Memory B cell (primary cell): ENCODE data around the gene GDNF.

Source experiments
- ATAC-seq: fragments of 150-1000 bp; cut with Tn5 transposase; 2 replicates; pipeline ENCODE4 v1.10.0; 2021; ENCODE audit warnings: low read depth, mild to moderate bottlenecking, moderate library complexity
- DNase-seq, 2 donors: peaks; one replicate each; pipeline ENCODE4 v3.0.0; 2022; ENCODE audit warnings: low spot score in 2 of 2
- H3K27ac Mint-ChIP-seq: one replicate; pipeline ENCODE4 v1.8.0; 2022; ENCODE audit warnings: mild to moderate bottlenecking, moderate library complexity, mixed read lengths
- H3K27me3 Mint-ChIP-seq: one replicate; pipeline ENCODE4 v1.8.0; 2022; ENCODE audit warnings: mixed read lengths
- H3K36me3 Mint-ChIP-seq: one replicate; pipeline ENCODE4 v1.8.0; 2022; ENCODE audit warnings: mild to moderate bottlenecking, mixed read lengths
- H3K4me1 Mint-ChIP-seq: one replicate; pipeline ENCODE4 v1.8.0; 2022; ENCODE audit warnings: mixed read lengths
- H3K4me3 Mint-ChIP-seq: one replicate; pipeline ENCODE4 v1.8.0; 2022; ENCODE audit warnings: mild to moderate bottlenecking, moderate library complexity, mixed read lengths
- H3K9me3 Mint-ChIP-seq: one replicate; pipeline ENCODE4 v1.8.0; 2022; ENCODE audit warnings: mixed read lengths

The GDNF gene

DNA sequence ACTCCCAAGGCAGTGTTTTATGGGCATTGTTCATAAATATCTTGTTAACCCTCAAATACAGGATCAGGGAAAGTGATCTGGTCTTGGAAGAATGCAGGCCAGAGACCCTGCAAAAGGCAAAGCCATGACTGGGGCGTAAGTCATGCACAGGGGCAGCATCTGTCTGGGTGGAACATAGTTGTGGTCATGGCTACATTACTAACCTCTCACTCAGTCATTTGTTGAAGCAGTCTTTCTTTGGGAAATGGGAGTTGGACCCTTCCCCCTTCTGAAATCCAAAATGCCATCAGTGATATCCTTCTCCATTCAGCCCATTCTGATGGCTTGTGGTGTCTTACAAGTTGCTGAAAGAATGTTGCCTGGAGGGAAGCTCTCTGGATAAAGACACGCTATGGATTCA is 68.1 kb downstream of the GDNF start:
- Mint-ChIP-seq H3K36me3 (no peaks in the 10 kb centered on the region), H3K27ac (no peak overlapping the region), H3K4me3 (no peak overlapping the region), H3K4me1 (no peaks in the 10 kb centered on the region), H3K9me3 (peaks cover 5% of the 10 kb centered on the region), H3K27me3 (peaks cover 5% of the 10 kb centered on the region)
- DNase-seq (no peak), ATAC-seq (no peak)

DNA sequence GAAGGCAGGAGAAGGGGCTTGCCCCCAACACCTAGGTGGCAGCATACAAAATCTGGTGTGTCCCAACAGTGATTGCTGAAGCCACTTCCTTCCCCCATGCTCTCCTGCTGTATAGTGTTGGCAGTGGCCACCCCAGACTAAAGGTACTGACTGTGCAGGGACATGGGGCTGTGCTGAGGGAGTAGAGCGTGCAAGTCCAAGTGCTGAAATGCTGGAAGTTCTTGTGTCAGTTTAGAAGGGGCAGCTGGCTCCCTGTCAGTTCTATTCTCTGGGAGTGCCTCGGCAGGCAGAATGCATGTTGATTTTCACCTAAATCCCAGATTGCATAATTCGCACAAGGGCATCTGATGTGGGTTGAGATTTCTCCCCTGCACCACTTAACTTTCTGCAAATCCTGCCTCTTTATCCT is 68.6 kb downstream of the GDNF start:
- ATAC-seq (no peak), DNase-seq (no peak)
- Mint-ChIP-seq H3K36me3 (no peaks in the 10 kb centered on the region), H3K4me1 (no peaks in the 10 kb centered on the region), H3K27me3 (peaks cover 5% of the 10 kb centered on the region), H3K4me3 (no peak overlapping the region), H3K27ac (no peak overlapping the region), H3K9me3 (peaks cover 5% of the 10 kb centered on the region)

DNA sequence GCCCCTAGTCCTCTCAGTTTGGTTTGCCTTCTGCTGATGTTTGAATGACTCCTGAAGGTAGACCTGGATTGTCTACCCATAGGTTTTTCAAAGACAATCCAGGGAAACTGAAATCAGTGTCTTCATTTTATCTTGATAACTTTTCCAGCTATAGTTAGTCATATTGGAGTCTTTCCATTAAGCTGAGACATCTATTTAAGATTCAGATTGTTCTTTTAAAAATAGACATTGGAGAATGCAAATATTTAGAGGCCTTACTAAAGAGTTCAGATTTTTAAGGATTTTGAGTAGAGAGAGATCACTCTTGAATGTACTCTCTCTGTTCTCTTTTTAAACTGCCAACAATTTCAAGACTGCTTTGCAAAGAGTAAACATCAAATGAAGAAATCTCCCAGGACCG is 69.1 kb downstream of the GDNF start:
- H3K4me1 Mint-ChIP-seq = no peaks in the 10 kb centered on the region
- H3K36me3 Mint-ChIP-seq = no peaks in the 10 kb centered on the region
- H3K4me3 Mint-ChIP-seq = no peak overlapping the region
- H3K27me3 Mint-ChIP-seq = peaks cover 5% of the 10 kb centered on the region
- no peak overlapping the region for H3K27ac Mint-ChIP-seq
- no peak for DNase-seq
- peaks cover 5% of the 10 kb centered on the region for H3K9me3 Mint-ChIP-seq
- no peak for ATAC-seq

DNA sequence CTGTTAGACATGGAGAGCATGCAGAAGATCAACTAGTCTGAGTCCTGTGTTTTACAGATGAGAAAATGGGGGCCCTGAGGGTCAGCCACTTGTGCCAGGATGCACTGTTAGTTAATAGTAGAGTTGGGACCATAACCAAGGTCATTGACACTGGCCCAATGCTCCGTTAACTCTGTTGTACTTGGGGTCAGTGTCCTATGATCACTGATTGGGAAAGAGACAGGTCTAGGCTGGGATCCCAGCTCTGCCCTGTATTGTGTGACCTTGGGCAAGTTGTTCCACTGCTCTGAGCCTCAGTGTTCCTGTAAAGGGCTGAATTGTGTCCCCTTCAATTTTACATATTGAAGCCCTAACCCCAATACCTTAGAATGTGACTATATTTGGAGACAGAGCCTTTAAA is 70.0 kb downstream of the GDNF start:
- peaks cover 5% of the 10 kb centered on the region for H3K27me3 Mint-ChIP-seq
- H3K4me1 Mint-ChIP-seq = no peaks in the 10 kb centered on the region
- no peak overlapping the region for H3K27ac Mint-ChIP-seq
- peaks cover 2% of the 10 kb centered on the region for H3K9me3 Mint-ChIP-seq
- ATAC-seq (no peak), DNase-seq (no peak)
- H3K4me3 Mint-ChIP-seq = no peak overlapping the region
- H3K36me3 Mint-ChIP-seq = no peaks in the 10 kb centered on the region

DNA sequence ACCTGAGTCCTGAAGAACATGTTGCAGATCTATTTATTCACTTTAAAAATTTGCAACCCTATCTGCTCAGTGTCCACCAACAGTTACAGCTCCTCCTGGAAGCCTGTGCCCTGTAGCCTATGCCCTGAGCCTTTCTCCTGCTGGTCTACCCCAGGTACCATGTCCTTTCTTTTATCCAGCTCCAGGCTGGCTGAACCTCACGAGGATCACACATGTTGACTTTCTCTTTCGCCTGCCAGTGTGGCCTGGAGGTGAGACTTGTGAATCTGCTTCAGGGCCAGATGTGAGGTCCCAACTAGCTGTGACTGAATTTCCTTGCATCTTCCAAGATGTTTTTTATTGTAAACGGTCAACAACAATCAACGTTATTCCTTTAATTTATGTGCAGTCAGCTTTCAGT is 70.7 kb downstream of the GDNF start:
- Mint-ChIP-seq H3K4me1 (no peaks in the 10 kb centered on the region), H3K9me3 (peaks cover 2% of the 10 kb centered on the region), H3K4me3 (no peak overlapping the region), H3K27ac (no peak overlapping the region), H3K27me3 (peaks cover 5% of the 10 kb centered on the region), H3K36me3 (no peaks in the 10 kb centered on the region)
- DNase-seq = no peak
- no peak for ATAC-seq

DNA sequence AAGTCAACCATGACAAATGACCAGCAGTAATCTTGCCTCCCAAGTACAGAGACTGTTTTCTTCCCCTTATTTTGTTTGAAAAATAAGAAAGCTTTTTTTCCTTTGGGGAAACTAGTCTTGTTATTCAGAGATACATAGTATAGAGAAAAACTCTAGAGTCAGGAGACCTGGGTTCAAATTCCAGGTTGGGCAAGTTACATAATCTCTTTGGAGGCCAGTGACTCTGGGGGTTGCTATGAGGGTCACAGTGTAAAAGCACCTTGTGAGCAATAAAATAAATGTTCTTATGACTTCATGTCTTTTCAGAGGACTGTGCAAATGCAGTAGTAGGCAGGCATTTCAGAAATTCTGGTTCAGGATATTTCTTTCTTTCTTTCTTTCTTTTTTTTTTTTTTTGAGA is 71.5 kb downstream of the GDNF start:
- Mint-ChIP-seq H3K36me3 (no peaks in the 10 kb centered on the region), H3K27ac (no peak overlapping the region), H3K27me3 (peaks cover 5% of the 10 kb centered on the region), H3K4me1 (no peaks in the 10 kb centered on the region), H3K4me3 (no peak overlapping the region), H3K9me3 (peaks cover 2% of the 10 kb centered on the region)
- ATAC-seq = no peak
- no peak for DNase-seq

DNA sequence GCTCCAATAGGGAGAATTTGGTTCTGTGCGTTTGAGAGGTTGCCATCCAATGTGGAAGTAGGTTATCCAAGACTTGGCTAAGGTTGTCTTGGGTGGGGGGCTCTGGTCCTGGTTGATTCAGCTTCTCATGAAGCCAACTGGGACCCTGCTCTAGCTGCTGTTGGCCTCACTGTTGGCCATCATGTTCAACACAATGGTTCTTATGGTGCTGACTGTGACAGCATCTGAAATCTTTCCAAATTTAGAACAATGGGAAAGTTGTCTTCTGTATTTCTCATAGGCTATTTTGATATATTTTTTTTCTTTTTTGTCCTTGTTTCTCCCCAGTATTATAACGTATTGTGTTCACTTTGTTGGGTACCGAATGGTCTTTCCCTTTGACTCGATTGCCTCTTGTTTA is 71.9 kb downstream of the GDNF start:
- no peaks in the 10 kb centered on the region for H3K36me3 Mint-ChIP-seq
- H3K9me3 Mint-ChIP-seq = peaks cover 2% of the 10 kb centered on the region
- DNase-seq = no peak
- no peak overlapping the region for H3K27ac Mint-ChIP-seq
- no peaks in the 10 kb centered on the region for H3K4me1 Mint-ChIP-seq
- H3K4me3 Mint-ChIP-seq = no peak overlapping the region
- ATAC-seq = no peak
- H3K27me3 Mint-ChIP-seq = peaks cover 5% of the 10 kb centered on the region

DNA sequence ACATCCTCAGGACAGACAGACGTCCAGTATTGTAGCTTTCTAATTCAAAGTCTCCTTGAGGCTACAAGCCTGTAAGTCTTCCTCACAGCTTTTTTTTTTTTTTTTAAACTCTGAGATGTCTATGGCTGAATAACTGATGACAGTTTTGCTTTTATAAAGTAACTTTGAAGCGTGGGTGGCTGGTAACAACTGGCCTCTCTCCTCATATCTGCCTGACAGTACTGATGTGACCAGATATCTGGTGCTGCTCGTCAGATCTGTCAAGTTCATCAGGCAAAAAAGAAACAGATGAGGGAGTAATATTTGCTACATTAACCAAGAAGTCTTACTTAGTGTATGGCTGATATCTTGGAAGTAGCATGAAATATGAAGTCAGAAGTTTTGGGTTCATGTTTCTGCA is 72.6 kb downstream of the GDNF start:
- Mint-ChIP-seq H3K4me3 (no peak overlapping the region), H3K27ac (no peak overlapping the region), H3K4me1 (no peaks in the 10 kb centered on the region), H3K36me3 (no peaks in the 10 kb centered on the region), H3K27me3 (peaks cover 5% of the 10 kb centered on the region), H3K9me3 (peaks cover 2% of the 10 kb centered on the region)
- DNase-seq = no peak
- ATAC-seq = no peak
